Femur (tissue), 1 donor: Measurements from ENCODE around the gene MALRD1.
A peak's percentile ranks its signal among the peaks of the same experiment; 100 is the strongest.

Source experiments
- DNase-seq: peaks from one replicate; pipeline ENCODE4 v3.0.0-alpha.2; 2017

The MALRD1 gene

GRCh38 chr10:19580691-19581090, 532.1 kb downstream of the MALRD1 start:
- DNase-seq: peak; percentile 15

GRCh38 chr10:19588608-19589007, 540.0 kb downstream of the MALRD1 start:
- no peak for DNase-seq

GRCh38 chr10:19592276-19592675, 543.7 kb downstream of the MALRD1 start:
- no peak for DNase-seq

- DNase-seq: no peak
Measured at GRCh38 chr10:19595212-19595845, 546.7 kb downstream of the MALRD1 start.

- no peak for DNase-seq
Measured at GRCh38 chr10:19605806-19606205, 557.2 kb downstream of the MALRD1 start.

- DNase-seq: no peak
Measured at GRCh38 chr10:19606968-19607367, 558.4 kb downstream of the MALRD1 start.

- no peak for DNase-seq
Measured at GRCh38 chr10:19611775-19612174, 563.2 kb downstream of the MALRD1 start.

GRCh38 chr10:19616966-19617365, 568.4 kb downstream of the MALRD1 start:
- no peak for DNase-seq

GRCh38 chr10:19620811-19621210, 572.2 kb downstream of the MALRD1 start:
- no peak for DNase-seq

- no peak for DNase-seq
Measured at GRCh38 chr10:19623321-19623720, 574.7 kb downstream of the MALRD1 start.

- DNase-seq: no peak
Measured at GRCh38 chr10:19626156-19626555, 577.6 kb downstream of the MALRD1 start.

GRCh38 chr10:19628767-19629560, 580.4 kb downstream of the MALRD1 start:
- no peak for DNase-seq

- peak; percentile 89 for DNase-seq
Measured at GRCh38 chr10:19629567-19629966, 581.0 kb downstream of the MALRD1 start.

- DNase-seq: no peak
Measured at GRCh38 chr10:19634163-19634562, 585.6 kb downstream of the MALRD1 start.

GRCh38 chr10:19638182-19638895, 589.7 kb downstream of the MALRD1 start:
- peak; percentile 39 for DNase-seq

GRCh38 chr10:19638896-19639233, 590.3 kb downstream of the MALRD1 start:
- no peak for DNase-seq

- DNase-seq: no peak
Measured at GRCh38 chr10:19640566-19641263, 592.1 kb downstream of the MALRD1 start.

GRCh38 chr10:19651549-19651948, 602.9 kb downstream of the MALRD1 start:
- no peak for DNase-seq

- DNase-seq: no peak
Measured at GRCh38 chr10:19652750-19653149, 604.1 kb downstream of the MALRD1 start.

GRCh38 chr10:19653931-19654330, 605.3 kb downstream of the MALRD1 start:
- DNase-seq: no peak

GRCh38 chr10:19654576-19654975, 606.0 kb downstream of the MALRD1 start:
- DNase-seq: no peak

- DNase-seq: no peak
Measured at GRCh38 chr10:19656420-19657042, 607.9 kb downstream of the MALRD1 start.

- no peak for DNase-seq
Measured at GRCh38 chr10:19658131-19658530, 609.5 kb downstream of the MALRD1 start.
